ENCODE measurements around the gene CLK4.

CLK4 gene

DNA sequence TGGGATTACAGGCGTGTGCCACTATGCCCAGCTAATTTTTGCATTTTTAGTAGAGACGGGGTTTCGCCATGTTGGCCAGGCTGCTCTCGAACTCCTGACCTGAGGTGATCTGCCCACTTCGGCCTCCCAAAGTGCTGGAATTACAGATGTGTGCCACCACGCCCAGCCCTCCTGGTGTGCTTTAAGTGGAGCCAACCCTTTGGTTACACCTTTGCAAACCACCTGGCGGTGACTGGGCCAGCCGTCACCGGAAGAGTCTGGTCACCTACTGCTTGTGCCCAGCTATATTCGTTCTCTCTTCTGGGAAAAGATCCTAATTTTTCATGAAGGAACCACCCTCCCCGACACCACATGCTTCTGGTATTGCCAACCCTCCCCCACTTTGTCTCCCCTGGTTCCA, 72.5 kb downstream of the CLK4 start:
- no peak for DNase-seq (ENCODE audit: low read depth in 2 of 2)

GRCh38 chr5:178553517-178553916, 73.3 kb downstream of the CLK4 start:
- no peak for DNase-seq (ENCODE audit: low read depth in 2 of 2)
